Mesenteric fat pad (tissue), 1 donor: Measurements from ENCODE around the gene SPEF2. TPM values are rescaled to one million over a fixed set of nuclear protein-coding genes. Genes with fewer than 3 reads are reported as not detected.
"Not testable (repeated sequence)": the region's sequence is repeated elsewhere in the genome, so short reads cannot be mapped to it uniquely, and the experiment has no call there.

Experiments used
- DNase-seq: peaks from one replicate; pipeline ENCODE4 v3.0.0-alpha.2; 2020; ENCODE audit warnings: low spot score
- total RNA-seq: library from RNA; stranded (reverse); fragmentation: NEBNext Ultra II Directional; extraction: Animal tissue kit (Norgen Biotek cat#: 25700); gene quantifications from one replicate; pipeline ENCODE4 v1.2.1, GENCODE V29; 2021
- donor health status: DM: yes; HTN: yes; CAD: no.

SPEF2 gene
- total RNA-seq, 1 donor from 2014 or later, result 2.3 TPM

DNA sequence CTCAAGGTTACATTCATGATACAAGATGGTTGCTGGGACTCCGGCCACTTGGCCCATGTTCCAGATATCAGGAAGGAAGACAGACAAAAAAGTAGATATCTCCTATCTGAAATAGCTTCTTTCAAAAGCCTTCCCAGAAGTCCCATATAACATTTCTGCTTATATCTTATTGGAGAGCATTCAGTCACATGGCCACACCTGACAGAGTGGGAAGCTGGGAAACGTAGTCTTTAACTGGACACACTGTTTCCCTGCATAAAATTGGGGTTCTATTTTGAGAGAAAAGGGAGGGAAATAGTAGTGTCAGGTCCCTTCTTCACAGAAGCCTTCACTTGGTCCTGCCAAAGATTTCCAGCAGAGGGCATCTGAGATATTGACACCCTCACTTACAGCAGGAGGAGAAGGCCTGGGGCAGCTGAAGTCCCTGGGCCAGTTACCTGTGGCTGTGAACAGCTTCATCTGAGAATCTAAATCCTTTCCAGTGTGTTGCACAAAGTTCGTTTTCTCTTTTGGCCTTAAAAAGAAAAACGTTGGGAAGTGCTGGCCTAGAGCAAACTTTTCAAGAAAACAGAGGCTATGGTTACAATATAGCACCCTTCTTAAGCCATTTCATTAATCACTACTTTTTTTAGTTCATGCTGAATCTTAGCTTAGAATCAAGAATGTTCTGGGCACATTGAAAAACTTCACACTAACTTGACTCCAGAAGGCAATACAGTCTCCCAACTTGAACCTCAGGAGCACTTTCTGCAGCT, 33.5 kb downstream of the SPEF2 start:
- DNase-seq, result no peak

DNA sequence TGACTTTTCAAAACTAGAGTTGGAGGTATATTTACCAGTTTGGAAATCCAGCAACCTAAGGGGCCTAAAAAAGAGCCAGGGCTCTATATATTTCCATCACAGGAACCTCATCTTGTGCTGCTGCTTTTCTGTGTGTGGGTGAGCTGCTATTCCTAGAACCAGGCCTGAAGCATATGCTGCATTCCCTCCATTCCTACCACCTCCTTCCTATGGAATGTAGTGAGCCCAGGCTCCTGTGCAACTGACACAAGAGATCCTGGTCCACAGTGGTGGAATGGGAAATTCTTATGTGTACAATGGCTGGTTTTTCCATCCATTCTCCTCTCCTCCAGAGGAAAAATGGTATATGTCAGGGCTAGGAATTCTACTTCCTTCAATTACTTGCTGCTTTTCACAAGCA, 39.1 kb downstream of the SPEF2 start:
- no peak for DNase-seq

DNA sequence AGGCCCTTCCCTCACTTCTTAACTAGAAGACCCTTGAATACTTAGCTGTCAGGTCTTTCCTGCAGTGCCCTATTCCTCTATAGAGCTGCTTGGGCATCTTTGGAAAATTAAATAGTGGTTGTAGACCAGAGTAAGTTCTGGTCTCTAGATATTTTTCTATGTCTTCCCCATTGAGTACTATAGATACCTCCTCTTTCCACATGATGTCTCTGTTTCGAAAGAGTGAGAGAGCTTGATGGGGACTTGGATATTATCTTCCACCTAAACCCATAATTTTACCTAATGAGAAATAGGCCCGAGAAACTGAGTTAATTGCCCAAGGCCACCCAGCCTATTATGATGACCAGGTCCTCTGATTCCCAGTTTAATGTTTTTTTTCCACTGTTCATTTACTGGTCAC, 40.2 kb downstream of the SPEF2 start:
- no peak for DNase-seq

DNA sequence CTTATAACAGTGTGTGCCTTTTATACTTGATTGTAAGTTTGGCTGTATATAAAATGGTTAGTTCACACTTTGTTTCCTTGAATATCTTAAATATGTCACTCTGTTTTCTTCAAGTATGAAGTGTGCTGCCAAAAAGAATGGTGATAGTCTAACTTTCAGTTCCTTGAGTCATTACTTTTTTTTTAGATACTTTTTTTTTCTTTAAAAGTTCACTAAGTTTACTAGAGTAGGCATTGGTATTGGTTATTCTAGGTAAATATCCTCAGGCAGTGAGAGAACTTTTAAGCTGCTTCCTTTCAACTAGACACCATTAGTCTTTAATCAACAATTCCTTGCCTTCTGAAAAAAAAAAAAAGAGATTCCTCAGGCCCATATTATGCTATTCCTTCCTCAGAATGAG, 41.9 kb downstream of the SPEF2 start:
- no peak for DNase-seq

DNA sequence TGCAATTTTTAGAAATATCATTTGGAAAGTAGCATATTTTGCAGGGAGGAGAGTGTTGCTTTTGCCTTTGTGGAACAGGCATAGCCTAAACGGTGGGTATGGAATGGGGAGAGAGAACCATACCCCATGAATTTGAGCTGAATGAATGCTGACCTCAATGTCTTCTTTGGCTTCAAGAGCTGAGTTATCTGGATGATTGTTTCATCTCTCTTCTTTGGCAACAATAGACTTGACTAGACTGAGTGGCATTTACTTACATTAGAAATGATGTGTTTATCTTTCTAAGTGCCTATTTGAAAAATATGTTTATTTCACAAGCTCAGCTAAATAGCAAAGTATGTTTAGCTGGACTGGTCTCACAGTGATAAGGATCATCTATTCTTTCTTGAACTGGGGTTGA, 42.8 kb downstream of the SPEF2 start:
- DNase-seq, result no peak

DNA sequence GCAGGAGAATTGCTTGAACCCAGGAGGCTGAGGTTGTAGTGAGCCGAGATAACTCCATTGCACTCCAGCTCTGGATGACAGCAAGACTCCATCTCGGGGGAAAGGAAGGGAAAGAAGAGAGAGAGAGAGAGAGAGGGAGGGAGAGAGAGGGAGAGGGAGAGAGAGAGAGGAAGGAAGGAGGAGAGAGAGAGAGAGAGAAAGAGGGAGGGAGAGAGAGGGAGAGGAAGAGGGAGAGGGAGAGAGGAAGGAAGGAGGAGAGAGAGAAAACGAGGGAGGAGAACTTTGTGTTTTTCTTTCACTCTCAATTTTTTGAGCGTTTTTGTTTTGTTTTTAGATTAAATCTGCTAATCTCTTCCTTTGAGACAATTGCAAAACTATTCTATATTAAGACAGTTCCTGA, 46.9 kb downstream of the SPEF2 start:
- DNase-seq, result no peak

DNA sequence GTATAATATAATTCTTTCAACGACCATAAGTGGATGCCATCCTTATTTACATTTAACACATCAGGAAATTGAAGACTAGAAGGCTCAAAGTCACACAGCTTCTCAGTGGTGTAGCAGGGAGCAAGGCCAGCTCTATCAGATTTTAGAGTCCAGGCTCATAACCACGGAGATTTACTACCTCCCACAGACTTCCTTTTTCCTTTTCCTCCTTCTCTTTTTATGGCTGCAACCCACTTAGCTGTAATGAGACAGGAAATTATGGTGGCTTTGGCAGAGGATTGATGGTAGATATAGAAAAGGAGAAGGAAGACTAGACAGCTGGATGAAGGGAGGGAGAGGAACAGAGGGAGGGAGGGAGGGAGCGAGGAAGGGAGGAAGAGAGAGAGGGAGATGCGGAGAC, 47.4 kb downstream of the SPEF2 start:
- DNase-seq, result no peak

DNA sequence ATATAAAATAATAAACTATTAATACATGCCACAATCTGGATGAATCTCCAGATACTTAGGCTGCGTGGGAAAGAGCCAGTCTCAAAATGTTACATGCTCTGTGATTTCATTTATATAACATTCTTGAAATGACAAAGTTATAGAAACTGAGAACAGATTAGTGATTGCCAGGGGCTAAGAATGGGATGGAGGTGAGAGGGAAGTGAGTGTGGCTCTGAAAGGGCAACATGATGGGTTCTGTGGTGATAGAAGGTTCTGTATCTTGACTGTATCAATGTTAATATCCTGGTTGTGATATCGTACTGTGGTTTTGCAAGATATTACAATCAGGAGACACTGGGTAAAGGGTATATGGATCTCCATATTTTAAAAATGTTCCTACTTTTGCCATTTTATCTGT, 50.7 kb downstream of the SPEF2 start:
- DNase-seq, result no peak

DNA sequence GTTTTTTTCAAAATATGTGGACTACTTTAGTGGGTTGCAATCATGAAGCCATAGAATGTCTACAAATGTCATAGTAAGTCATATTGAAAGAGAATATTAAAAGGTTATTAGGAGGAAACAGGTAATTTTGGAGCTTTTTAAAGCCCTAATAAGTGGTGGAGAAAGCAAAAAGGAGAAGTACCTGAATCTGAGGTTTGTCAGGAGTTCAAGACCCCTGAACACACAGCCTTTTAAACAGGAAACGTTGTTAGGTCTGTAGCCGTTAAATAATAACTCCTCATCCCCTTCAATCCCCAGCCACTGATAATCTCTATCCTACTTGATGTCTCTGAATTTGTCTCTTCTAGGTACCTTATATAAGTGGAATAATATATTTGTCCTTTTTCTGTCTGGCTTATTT, 51.1 kb downstream of the SPEF2 start:
- no peak for DNase-seq

DNA sequence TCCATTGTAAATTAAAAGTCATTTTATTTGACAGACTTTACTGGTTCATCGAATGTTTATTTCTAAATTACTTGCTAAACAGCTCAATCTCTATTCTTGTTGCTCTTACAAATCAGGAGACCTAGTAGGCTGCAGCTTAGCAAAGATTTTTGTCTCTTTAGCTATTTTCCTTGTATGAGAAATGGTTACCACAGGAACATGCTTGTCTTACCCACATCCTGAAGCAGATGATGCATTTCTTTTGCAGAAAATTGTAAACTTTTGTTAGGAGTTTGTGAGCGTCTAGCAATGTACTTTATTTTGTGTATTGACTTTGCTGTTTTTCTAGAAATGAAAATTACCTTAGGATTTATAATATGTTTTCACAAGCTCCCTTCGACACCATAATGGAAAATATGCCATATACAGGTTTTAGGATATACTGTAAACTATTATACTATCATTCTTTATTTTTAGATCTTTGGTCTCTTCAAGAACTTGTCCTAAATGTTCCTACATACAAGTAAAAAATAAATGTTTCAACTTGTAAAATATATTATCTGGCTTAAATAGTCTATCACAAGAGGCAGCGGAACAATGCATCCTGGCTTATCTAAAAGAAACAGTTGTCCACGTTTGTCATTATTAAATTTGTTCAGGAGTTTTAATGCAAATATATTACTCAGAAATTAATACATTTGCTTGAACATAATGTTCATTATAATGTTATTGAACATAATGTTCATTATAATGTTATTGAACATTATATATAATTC, 54.1 kb downstream of the SPEF2 start:
- DNase-seq, result no peak

DNA sequence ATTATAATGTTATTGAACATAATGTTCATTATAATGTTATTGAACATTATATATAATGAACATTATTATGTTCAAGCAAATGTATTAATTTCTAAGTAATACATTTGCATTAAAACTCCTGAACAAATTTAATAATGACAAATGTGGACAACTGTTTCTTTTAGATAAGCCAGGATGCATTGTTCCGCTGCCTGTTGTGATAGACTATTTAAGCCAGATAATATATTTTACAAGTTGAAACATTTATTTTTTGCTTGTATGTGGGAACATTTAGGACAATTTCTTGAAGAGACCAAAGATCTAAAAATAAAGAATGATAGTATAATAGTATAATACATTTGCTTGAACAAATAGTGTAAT, 54.6 kb downstream of the SPEF2 start:
- not testable (repeated sequence) for DNase-seq

DNA sequence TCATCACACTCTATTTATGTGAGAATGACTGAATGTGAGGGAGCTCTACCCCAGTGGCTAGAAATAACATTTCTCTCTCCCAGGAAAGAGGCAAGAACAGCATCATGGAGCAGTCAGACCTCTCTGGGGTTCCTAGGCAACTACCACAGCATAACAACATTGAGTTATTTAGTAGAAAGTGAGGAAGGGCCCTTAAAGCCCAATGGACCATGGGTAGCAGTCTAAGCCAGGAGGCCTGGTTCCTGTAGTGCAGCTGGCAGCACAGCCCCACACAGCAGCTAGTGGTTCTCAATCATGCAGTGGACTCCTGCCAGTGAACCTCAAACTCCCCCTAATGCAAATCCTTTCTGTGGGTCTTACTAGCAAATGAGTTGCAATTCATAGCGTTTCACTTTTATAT, 55.3 kb downstream of the SPEF2 start:
- DNase-seq, result no peak

DNA sequence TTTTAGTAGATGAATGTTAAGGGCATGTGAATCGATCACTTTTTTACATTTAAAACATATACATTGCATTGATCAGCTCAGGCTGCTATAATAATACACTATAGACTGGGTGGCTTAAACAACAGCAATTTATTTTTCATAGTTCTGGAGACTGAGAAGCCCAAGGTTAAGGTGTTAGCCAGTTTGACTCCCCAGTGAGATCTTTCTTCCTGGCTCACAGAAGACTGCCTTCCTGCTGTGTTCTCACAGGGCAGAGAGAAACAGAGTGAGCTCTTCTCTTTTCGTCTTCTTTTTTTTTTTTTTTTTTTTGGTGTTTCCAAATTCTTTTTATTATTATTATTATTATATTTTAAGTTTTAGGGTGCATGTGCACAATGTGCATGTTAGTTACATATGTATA, 56.4 kb downstream of the SPEF2 start:
- no peak for DNase-seq

DNA sequence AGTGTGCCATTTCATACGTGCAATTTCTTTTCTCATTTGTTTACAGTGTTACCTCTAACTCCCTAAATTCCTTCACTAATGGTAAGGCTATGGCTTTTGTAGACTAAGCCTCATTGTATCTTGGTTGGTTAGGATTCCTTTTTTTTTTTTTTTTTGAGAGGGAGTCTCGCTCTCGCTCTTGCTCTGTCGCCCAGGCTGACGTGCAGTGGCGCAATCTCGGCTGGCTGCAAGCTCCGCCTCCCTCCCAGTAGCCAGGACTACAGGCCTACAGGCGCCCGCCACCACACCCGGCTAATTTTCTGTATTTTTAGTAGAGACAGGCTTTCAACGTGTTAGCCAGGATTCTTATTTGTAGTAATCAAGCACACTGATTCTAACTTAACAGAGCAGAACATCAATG, 57.7 kb downstream of the SPEF2 start:
- DNase-seq, result no peak

DNA sequence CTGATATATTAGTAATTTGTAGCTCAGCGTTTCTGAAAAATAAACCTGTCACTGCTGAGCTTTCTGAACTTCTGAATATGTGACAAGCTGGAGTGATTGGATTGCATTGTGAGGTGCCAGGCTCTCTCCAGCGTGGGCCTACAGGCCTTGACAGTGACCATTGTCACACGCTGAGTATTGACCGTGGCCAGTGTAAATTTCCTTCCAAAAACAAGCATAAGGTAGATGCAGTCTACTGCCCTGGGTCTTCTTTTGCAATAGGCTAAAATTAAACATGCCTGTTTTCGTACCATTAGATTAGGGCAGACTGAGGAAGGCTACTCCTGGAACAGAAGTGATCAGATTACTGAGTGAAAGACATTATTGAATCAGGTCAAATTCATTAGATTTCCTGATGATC, 60.2 kb downstream of the SPEF2 start:
- no peak for DNase-seq

DNA sequence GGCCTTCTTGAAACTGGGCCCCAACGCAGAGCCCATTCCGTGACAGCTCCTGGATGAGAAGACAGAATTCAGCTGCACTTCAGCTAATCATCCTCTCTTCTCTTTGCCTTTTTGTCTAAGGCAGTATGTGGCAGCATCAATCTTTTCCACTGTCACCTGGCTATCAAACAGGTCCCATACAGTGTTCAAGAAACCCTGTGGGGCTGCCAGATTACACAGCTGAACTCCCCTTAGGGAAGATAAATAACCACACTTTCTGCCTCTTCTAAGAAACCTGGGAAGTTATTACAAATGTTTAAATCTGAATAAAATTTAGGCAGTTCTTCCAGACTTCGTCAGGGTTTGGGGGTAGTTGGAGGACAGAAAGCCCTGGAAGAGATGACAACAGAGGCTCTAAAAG, 61.0 kb downstream of the SPEF2 start:
- DNase-seq, result no peak

DNA sequence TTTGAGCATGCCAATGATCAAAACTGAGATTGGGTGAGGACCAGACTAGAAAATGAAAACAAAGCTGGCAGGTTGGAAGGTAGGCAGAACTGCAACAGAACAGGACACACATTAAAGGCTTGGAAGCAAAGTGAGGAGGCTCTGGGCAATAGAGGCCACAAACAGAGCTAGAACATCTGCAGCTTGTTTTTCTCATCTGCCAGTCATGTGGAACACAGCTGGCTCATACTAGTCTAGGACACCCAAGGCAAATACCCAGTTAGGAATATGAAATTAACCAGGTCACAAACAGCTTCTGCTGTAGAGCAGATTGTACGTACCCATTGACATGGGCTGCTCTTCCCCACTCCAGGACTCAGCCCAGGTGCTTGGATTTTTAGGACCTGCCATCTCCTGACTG, 61.7 kb downstream of the SPEF2 start:
- no peak for DNase-seq

DNA sequence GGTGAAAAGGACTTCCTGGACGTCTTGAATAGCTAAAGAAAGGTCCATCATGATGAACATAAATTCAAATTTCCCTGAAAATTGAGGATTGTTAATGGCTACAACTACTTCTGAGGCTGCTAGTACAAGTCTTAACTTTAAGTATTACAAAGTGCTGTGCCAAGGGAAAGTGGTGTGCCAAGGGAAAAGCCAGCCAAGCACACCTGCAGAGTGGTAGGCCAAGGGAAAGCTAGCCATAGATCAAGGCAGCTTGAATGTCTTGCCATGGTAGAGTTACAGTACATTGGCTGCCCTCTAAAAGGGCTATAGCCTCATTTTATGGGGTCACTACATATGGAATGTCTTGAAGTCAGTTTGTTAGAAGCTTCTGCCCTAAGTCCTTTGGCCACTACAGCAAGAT, 64.2 kb downstream of the SPEF2 start:
- DNase-seq, result no peak

DNA sequence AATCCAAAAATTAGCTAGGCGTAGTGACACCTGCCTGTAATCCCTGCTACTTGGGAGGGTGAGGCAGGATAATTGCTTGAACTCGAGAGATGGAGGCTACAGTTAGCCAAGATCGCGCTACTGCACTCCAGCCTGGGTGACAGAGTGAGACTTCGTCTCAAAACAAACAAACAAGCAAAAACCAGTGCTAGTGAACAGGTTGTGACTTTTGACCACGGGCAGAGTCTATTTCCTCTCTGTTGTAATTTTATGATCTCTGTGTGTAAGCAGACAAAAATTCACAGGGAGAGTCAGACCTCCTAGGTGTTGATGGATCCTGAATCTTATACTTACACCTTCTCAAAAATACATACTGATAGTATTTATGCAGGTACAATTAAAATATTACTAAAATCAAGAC, 65.8 kb downstream of the SPEF2 start:
- DNase-seq, result no peak

DNA sequence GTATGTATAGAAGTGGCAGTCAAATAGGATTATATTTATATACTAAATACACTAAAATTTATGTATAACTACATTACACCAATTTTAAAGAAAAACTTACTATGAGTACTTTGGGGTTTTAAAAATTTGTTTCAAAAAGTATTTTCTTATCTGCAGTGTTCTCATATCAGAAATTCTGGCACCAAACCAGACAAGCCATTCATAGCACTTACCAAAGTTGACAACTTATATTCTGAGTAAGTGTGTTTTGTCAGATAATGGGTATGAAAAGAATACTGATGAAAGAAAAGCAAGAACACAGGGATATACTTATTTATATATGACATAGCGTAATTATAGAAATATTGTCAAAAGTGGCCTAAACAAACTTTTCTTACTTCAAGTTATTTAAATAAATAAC, 67.5 kb downstream of the SPEF2 start:
- DNase-seq, result no peak

DNA sequence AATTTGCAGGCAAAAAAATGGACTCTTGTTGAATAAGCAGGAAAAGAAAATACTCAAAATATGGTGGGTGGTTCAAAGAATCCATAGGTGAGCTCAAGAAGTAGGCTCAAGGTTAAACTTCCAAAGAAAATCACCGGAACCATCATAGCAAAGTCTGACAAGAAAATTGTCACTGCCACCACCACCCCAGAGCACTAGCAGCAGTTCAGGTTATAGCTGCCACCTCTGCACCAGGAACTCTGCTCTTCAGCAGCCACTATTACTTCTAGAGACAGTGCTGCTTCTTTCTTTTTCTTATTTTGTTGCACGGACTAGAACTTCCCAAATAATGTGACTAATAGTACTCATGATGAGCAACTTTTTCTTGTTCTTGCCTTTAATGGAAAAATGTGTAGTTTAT, 70.3 kb downstream of the SPEF2 start:
- DNase-seq, result no peak

DNA sequence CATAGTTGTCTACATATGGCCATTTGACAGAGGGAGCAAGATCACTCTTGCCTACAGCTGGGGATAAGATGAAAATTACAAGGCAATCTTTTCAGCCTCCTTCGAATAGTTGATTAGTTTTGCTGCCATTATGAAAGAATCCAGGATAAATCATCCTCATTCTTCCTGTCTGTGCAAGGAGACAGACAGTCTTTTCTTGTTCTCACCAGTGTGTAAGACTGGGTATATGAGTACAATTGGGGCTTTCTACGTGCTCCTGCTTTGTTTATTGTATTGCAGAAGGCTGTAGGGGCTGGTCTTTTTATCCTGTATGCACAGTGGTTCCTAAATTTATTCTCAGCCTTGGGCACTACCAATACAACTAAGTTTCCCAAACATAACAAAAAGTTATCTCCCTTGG, 76.8 kb downstream of the SPEF2 start:
- DNase-seq, result no peak
